Stimulated activated CD4-positive, alpha-beta T cell treated with anti-CD3 and anti-CD28 coated beads, Interleukin-4, amount 100 ng/mL, for 24 hours (primary cell): ENCODE measurements around the gene DNAI1.
A peak's percentile ranks its signal among the peaks of the same experiment; 100 is the strongest.
"Not testable (repeated sequence)": the region's sequence is repeated elsewhere in the genome, so short reads cannot be mapped to it uniquely, and the experiment has no call there.

Source experiments
- DNase-seq: peaks from one replicate; pipeline ENCODE4 v3.0.0-alpha.2; 2020

The DNAI1 gene

GRCh38 chr9:34458013-34458958 is at the start of gene DNAI1, which contains the start of gene FAM219A:
DNAI1 (plus strand) TSS chr9:34458805; CDS start chr9:34459006, 201 bp downstream.
FAM219A (minus strand) TSS chr9:34458570; CDS start chr9:34458263, 307 bp downstream.
- DNase-seq, result peak; percentile 99

DNA sequence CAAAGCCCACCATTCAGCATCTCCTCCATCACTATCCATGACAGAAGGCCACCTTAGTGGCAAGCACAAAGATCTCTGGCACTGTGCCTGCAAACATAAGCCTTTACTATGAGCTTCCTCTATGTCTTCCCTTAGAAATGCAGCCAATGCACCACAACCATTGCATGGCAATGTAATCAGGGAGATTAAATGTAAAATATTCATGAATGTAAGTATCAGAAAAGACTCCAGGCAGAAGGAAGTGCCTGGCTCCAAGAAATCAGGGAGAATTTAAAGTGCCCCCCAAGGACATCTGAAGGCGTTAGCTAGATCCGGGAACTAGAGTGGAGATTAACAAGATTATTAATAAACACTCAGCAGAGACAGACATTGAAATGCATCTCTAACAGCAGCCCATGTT is 49.5 kb upstream of the DNAI1 start:
- DNase-seq, result no peak

GRCh38 chr9:34412336-34412735 is 46.3 kb upstream of the DNAI1 start:
- no peak for DNase-seq

DNA sequence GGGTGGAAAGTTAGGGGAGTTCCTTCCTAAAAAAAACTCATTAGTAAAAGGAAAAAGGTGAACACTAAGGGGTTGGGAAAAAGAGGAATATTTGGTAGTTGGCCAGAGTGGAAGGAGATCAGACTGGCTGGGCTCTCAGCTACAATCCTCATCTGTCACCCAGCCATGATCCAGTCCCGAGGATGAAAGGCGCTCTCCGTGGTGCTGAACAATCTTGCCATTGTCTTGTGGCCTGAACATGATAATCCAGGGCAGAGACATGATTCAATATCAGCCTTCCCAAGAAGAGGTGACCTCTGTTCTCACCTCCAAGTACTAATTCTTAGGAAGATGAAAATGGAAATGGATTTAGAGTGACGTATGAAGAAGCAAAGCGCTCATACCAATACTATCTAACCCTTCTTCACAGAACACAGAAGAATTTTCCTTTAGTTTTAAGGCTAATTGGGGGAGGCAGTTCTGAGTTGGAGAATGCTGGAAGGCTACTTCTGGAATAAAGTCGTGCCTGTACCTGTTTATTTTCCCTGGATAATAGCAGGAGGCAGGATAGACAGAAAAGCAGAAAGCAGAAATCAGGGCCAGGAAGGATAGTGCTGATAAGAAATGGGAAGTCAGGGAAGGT is 45.3 kb upstream of the DNAI1 start:
- DNase-seq, result peak; percentile 18

DNA sequence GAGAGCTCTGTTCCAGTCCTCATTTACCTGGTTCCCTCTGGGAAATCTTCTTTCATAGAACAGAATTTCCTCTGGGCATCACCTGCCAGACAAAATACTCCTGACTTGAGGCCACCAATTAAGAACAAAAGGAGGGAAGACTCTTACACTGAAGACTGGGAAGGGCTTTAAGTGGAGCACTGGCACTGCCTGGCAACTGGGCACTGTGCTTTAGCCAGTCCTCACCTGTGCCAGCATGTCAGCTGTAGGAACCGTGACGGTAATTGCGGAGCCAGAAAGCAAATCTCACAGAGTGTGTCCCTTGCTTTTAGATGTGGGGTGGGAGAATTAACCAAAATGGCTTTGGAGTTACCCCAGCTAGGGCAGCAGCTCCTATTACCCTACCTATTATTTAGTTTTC is 40.9 kb upstream of the DNAI1 start:
- no peak for DNase-seq

- DNase-seq, result no peak
Measured at GRCh38 chr9:34419716-34420504, 38.7 kb upstream of the DNAI1 start.

DNA sequence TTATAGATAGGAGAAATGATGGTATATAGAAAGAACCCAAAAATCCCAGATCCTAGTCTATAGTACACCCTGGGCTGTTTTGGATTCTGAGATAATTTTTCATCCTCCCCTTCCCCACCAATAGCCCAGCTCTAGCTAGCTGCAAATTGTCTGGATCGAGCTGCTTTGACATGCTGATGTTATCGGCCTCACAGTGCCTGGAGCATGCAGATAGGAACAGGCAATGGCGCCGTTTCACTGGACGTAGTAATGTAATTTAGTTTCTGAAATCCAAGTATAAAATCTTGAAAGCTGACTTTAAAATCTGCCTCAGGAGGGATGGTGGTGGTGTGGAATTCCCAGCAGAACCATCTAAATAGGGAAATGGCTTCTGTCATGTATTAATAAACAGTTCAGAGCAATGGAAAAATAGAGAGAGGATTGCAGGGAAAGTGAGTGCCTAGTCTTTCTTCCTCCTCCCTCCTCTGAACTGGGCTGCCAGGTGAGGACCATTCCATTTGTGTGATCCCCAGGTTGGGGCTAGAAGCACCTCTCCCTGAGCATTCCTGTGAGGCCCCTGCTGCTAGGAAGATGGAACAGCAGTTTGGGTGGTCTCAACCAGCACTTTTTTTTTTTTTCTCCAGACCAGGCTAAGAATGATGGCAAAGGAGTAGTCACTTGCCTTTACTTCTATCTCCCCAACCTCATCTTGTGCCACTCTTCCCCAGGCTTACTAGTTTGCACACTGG is 32.1 kb upstream of the DNAI1 start:
- no peak for DNase-seq

DNA sequence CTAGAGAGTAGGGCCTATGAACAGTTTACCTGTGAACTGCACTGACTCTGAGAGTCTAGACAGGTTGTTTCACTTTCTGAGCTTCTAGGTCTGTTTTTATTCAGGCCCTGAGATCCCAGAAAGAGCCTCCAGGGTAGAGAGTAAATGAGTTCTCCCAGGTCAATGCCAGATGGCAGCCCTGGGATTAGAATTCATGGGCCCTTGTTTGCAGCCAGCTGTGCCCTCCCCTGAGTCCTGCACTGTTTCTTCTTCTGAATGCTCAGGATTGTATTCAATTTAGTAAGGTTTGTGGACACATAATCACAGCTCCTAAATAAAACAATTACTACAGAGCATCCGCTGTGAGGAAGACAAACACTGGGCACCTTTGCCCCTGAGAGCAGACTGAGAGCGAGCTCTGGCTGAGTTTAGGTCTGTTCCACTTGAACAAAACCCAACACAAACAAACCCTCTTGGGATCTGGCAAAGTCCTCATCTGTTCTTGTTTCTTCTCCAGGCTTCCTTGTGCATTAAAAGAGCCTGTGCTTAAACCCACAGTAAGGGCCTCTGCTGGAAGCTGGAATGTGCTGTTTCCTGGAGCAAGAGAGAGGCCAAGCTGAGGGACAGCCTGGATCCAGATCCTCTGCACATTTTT is 30.2 kb upstream of the DNAI1 start:
- no peak for DNase-seq

DNA sequence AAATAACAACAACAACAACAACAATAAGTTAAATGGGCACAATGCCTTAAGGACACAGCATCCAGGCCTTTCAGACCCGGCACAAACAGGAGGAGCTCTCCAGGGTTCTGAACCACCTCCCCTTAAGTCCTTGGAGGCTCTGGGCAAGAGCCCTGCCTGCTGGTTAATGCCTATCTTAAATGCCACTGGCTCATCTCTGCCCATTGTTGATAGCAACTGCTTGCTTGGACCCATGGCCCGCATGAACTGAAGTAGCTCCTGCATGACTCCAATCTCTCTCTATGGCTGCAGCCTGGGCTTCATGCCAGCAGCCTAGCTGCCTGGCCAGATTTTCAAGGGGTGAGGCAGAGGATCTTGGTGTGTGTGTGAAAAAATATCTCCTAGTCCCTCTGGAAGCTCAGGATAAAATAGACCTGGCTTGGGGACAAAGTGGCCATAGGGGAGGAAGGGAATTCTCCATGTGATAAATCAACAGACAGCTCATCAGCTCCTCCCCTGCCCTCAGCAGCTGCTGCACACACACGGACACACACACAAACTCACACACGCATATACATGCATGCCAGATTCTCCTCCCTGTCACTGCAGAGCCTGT is 27.7 kb upstream of the DNAI1 start:
- peak; percentile 4 for DNase-seq

- no peak for DNase-seq
Measured at GRCh38 chr9:34431667-34432066, 26.9 kb upstream of the DNAI1 start.

GRCh38 chr9:34437006-34437925 is 21.3 kb upstream of the DNAI1 start:
- DNase-seq, result peak; percentile 67

GRCh38 chr9:34437926-34438307 is 20.7 kb upstream of the DNAI1 start:
- not testable (repeated sequence) for DNase-seq

DNA sequence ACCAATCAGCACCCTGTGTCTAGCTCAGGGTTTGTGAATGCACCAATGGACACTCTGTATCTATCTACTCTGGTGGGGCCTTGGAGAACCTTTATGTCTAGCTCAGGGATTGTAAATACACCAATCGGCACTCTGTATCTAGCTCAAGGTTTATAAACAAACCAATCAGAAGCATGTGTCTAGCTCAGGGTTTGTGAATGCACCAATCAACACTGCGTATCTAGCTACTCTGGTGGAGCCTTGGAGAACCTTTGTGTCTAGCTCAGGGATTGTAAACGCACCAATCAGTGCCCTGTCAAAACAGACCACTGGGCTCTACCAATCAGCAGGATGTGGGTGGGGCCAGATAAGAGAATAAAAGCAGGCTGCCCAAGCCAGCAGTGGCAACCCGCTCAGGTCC is 20.1 kb upstream of the DNAI1 start:
- not testable (repeated sequence) for DNase-seq

DNA sequence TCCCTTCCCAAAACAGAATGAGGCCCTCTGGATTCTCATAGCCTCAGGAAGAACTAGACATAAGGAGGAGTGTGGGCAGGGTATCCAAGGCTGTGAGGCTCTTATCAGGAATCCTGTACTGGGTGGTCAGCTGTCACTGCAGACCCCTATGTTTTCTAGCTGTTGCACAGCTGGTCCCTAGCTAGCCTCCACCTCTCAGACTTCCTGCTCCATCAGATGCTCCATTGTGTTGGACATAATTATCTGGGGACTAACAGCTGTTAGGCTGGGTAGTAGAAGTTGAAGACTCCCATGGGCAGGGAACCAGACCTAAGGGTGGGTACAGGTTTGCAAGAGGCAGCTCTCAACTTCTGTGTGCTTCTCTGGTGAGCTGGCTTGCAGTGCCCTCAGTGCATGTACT is 18.6 kb upstream of the DNAI1 start:
- DNase-seq, result no peak

GRCh38 chr9:34442770-34443169 is 15.8 kb upstream of the DNAI1 start:
- no peak for DNase-seq

DNA sequence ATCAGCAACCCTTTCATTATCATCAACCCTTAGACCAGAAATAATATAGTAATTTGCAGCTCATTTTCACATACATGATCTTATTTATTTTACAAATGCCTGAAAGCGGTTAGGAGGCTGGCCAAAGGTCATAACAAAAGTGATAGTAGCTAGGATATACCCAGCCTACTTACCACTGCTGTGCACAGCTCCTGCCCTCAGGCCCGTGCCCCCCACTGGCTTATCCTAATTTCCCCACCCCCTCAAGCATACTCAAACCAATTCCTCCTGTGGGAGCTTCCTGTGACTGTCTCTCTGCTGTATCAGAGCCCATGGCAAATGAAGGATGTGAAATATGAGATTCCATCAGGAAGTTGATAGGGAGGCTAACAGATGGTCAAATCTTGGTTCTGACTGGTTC is 15.1 kb upstream of the DNAI1 start:
- no peak for DNase-seq

GRCh38 chr9:34443976-34444375 is 14.6 kb upstream of the DNAI1 start:
- DNase-seq, result no peak

DNA sequence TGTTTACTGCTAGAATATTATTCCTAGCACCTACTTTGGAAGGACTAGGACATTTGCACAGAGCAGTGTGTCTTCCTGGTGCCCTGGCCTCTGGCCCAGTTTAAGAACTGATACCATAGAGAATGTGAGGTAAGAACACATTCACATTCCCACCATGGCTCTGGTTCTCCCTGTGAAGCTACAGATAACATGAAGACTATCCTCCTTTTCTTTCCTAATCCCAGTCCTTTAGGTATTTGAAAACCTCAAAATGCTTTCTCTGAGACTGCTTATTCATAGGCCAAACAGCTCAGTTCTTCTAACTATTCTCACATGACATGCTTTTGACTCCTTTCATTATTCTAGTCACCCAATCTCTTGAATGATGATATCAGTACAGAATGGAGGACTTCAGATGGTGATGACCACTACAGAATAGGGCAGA is 12.1 kb upstream of the DNAI1 start:
- no peak for DNase-seq

GRCh38 chr9:34446951-34447350 is 11.7 kb upstream of the DNAI1 start:
- no peak for DNase-seq

DNA sequence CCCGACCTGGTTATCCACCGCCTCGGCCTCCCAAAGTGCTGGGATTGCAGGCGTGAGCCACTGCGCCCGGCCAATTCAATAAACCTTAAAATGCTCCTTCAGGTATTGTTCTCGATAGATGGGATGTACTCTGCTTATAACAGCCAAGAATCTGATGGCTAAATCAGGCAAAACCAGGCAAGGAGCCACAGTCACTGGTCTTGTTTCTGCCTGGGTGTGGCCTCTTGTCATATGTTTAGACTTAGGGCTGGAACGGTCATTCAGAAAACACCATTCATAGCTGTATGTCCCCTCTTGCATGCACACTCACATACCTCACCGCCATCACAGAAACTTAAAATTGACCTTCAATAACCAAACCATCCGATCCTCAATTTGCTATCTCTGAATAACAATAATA is 8.0 kb upstream of the DNAI1 start:
- no peak for DNase-seq

- DNase-seq, result no peak
Measured at GRCh38 chr9:34451135-34451534, 7.5 kb upstream of the DNAI1 start.
